ENCODE data around the gene PARD6A.

- TF ChIP-seq CTCF (conservative IDR thresholded peaks at IDR 0.05) (no peak), ZFX (IDR thresholded peaks at IDR 0.05) (no peak)
Observed at GRCh38 chr16:67628216-67628615, 32.5 kb upstream of the PARD6A start.

Data from C4-2B (cell line).